HG03280 (cell line): ENCODE measurements around the gene KCNG1.

Experiments used
- ATAC-seq: cut with Tn5 transposase; IDR thresholded peaks from one replicate; pipeline ENCODE4 v1.9.1; 2021; ENCODE audit warnings: mild to moderate bottlenecking, moderate library complexity; ENCODE audit not compliant: unreplicated experiment

The KCNG1 gene

GRCh38 chr20:51036226-51036625 lies 13.3 kb upstream of the KCNG1 start:
- ATAC-seq = no peak

GRCh38 chr20:51034988-51035656 lies 12.2 kb upstream of the KCNG1 start:
- ATAC-seq = no peak

- no peak for ATAC-seq
Measured at GRCh38 chr20:51034476-51034875, 11.6 kb upstream of the KCNG1 start.

- no peak for ATAC-seq
Measured at GRCh38 chr20:51029963-51030920, 7.3 kb upstream of the KCNG1 start.

GRCh38 chr20:51029556-51029955 lies 6.6 kb upstream of the KCNG1 start:
- no peak for ATAC-seq

GRCh38 chr20:51028616-51029212 lies 5.8 kb upstream of the KCNG1 start:
- no peak for ATAC-seq

GRCh38 chr20:51027035-51027795 lies 4.3 kb upstream of the KCNG1 start:
- no peak for ATAC-seq

- ATAC-seq = no peak
Measured at GRCh38 chr20:51026269-51026668, 3.4 kb upstream of the KCNG1 start.

GRCh38 chr20:51024761-51025160 lies 1.9 kb upstream of the KCNG1 start:
- ATAC-seq = no peak

DNA sequence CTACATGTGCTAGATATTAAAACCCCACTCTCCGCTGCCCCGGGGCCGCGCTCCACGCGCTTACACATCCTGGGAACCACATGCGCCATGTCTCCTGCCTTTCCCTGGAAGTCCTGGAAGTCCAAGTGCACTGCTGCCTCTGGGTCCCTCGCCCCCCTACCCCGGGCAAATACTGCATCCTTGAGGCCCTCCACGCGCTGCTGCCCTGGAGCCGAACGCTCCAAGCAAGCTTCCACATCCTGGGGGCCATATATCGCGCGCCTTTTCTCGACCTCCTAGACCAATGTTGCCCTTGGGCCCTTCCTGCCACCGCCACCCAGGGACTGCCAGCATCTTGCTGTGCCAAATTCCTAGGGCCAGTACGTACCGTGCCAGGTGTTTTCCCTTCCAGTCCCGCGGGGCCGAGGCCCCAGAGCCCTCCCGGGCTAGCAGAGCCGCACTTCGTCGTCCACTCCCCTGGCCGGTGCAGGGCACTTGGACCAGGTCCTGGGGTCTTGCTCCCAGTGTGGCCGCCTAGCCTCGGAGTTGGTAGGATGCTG lies 779 bp upstream of the KCNG1 start:
- no peak for ATAC-seq

GRCh38 chr20:51022227-51022802 lies 592 bp downstream of the KCNG1 start:
- ATAC-seq = no peak

GRCh38 chr20:51021067-51022025 lies 1.6 kb downstream of the KCNG1 start:
- ATAC-seq = no peak

GRCh38 chr20:51020657-51021056 lies 2.2 kb downstream of the KCNG1 start:
- no peak for ATAC-seq

- no peak for ATAC-seq
Measured at GRCh38 chr20:51019656-51020592, 3.0 kb downstream of the KCNG1 start.

GRCh38 chr20:51017251-51017650 lies 5.7 kb downstream of the KCNG1 start:
- ATAC-seq = no peak

DNA sequence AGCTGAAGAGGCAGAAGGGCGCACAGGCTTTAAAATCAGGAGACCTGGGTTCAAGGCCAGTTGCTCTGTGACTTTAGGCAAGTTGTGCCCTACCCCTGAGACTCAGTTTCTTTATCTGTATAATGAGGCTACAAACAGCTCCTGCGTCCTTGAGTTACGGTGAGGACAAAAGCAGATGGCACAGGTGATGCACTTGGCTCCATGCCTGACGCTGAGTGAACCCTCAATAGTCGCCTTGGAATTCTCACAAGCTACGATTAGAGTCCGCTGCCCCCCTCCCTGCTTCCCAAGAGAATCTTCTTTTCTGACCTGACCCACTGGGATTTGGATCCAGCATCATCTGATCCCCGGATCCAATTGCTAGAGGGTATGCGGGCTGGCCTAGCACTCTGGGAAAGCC lies 6.4 kb downstream of the KCNG1 start:
- ATAC-seq = no peak

- ATAC-seq = no peak
Measured at GRCh38 chr20:51014797-51015722, 7.8 kb downstream of the KCNG1 start.
